K562 (cell line): ENCODE data around the gene TMA7B. TPM values are rescaled to one million over a fixed set of nuclear protein-coding genes. Genes with fewer than 3 reads are reported as not detected.
A peak's percentile ranks its signal among the peaks of the same experiment; 100 is the strongest.

Source experiments
- ASH1L ChIP-seq: fragments of 450-650 bp; IDR thresholded peaks from 2 replicates; pipeline ENCODE4 v1.6.1; 2018; ENCODE audit warnings: borderline replicate concordance, mild to moderate bottlenecking, low read depth; ENCODE audit not compliant: partially characterized antibody
- CTBP1 ChIP-seq: fragments of 450-650 bp; IDR thresholded peaks from 2 replicates; pipeline ENCODE4 v1.6.1; 2016; ENCODE audit warnings: borderline replicate concordance
- HDAC8 ChIP-seq: fragments of 450-650 bp; IDR thresholded peaks from 2 replicates; pipeline ENCODE4 v1.6.1; 2016; ENCODE audit warnings: mild to moderate bottlenecking, missing genetic modification characterization, moderate library complexity, missing compliant biosample characterization
- HMGXB4 ChIP-seq: sonication (generic); formaldehyde crosslinking; IDR thresholded peaks from 2 replicates; pipeline ENCODE4 v1.8.1; 2023; ENCODE audit warnings: mild to moderate bottlenecking, missing genetic modification reagents
- IRF9 ChIP-seq: fragments of 450-650 bp; IDR thresholded peaks from 2 replicates; pipeline ENCODE4 v1.6.1; 2016; ENCODE audit warnings: missing biosample characterization, missing genetic modification characterization
- PHF21A ChIP-seq: fragments of 450-650 bp; IDR thresholded peaks from 2 replicates; pipeline ENCODE4 v1.6.1; 2017; ENCODE audit warnings: low read depth, borderline replicate concordance
- SMAD3 ChIP-seq: fragments of 450-650 bp; formaldehyde crosslinking; conservative IDR thresholded peaks from 2 replicates; pipeline ENCODE4 v1.4.0; 2020; ENCODE audit warnings: mild to moderate bottlenecking
- THAP7 ChIP-seq: fragments of 250-450 bp; sonication (Bioruptor Pico); IDR thresholded peaks from 2 replicates; pipeline ENCODE4 v1.5.0; 2021
- ZNF518B ChIP-seq: fragments of 250-450 bp; sonication (Bioruptor Pico); IDR thresholded peaks from 2 replicates; pipeline ENCODE4 v1.5.0; 2021; ENCODE audit warnings: mild to moderate bottlenecking, moderate library complexity
- polyA plus RNA-seq, 8 experiments: library from polyadenylated mRNA; depleted of rRNA in 4 of 8; stranded (reverse) in 5 of 8; unstranded in 3 of 8; fragments of >200 nt; fragmentation: Nextera tagmentation in 2 of 8; fragmentation: Illumina TruSeq in 1 of 8; extraction: Ambion mirVana in 2 of 8; extraction: Trizol in 1 of 8; gene quantifications; 2 replicates each; pipeline versions ENCODE4 v1.2.1 to v1.2.3, GENCODE V29; 2011 to 2014; ENCODE audit warnings: inconsistent platforms in 1 of 8, missing spikeins in 1 of 8
- total RNA-seq, 7 experiments: library from RNA; depleted of rRNA in 6 of 7; stranded (reverse); fragments of >200 nt in 6 of 7; fragmentation: Illumina TruSeq in 2 of 7; extraction: Trizol in 2 of 7; gene quantifications; 2 replicates each; pipeline versions ENCODE4 v1.2.1 to v1.2.3, GENCODE V29; 2011 to 2021; ENCODE audit warnings: low replicate concordance in 1 of 7
- TF ChIP-seq, protein P1 (sequence below): sonication (generic); formaldehyde crosslinking; IDR thresholded peaks from 2 replicates; pipeline ENCODE4 v1.8.0; 2022; ENCODE audit warnings: mild to moderate bottlenecking, missing genetic modification reagents, borderline replicate concordance
- TF ChIP-seq, protein P2 (sequence below): fragments of 250-450 bp; sonication (Bioruptor Pico); IDR thresholded peaks from 2 replicates; pipeline ENCODE4 v1.8.0; 2022; ENCODE audit warnings: moderate library complexity, mild to moderate bottlenecking, inconsistent platforms
- TF ChIP-seq, protein P3 (sequence below): fragments of 450-650 bp; IDR thresholded peaks from 2 replicates; pipeline ENCODE4 v1.6.1; 2017; ENCODE audit warnings: antibody characterized with exemption, mild to moderate bottlenecking

The TMA7B gene
- total and polyA plus RNA-seq, 9 of the 15 experiments (the other 6 are each of a cell fraction or from before 2014, with no cell fraction given), result 5.6 to 14.2 (median 11.8) TPM

GRCh38 chr22:39988386-39989114 is 28.4 kb downstream of the TMA7B start (continued):
- TF ChIP-seq, protein P1, sequence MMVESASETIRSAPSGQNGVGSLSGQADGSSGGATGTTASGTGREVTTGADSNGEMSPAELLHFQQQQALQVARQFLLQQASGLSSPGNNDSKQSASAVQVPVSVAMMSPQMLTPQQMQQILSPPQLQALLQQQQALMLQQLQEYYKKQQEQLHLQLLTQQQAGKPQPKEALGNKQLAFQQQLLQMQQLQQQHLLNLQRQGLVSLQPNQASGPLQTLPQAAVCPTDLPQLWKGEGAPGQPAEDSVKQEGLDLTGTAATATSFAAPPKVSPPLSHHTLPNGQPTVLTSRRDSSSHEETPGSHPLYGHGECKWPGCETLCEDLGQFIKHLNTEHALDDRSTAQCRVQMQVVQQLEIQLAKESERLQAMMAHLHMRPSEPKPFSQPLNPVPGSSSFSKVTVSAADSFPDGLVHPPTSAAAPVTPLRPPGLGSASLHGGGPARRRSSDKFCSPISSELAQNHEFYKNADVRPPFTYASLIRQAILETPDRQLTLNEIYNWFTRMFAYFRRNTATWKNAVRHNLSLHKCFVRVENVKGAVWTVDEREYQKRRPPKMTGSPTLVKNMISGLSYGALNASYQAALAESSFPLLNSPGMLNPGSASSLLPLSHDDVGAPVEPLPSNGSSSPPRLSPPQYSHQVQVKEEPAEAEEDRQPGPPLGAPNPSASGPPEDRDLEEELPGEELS (CRISPR knock-in tag), result no peak
- TF ChIP-seq HDAC8 (tag) (no peak), ASH1L (no peak), PHF21A (no peak), CTBP1 (peak; percentile 52; the same call in 1 of the 2 replicates), IRF9 (tag) (no peak), ZNF518B (CRISPR knock-in tag) (no peak), THAP7 (CRISPR knock-in tag) (no peak), HMGXB4 (no peak), SMAD3 (no peak)
- TF ChIP-seq, protein P2, sequence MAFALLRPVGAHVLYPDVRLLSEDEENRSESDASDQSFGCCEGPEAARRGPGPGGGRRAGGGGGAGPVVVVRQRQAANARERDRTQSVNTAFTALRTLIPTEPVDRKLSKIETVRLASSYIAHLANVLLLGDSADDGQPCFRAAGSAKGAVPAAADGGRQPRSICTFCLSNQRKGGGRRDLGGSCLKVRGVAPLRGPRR (CRISPR knock-in tag), result no peak
- TF ChIP-seq, protein P3, sequence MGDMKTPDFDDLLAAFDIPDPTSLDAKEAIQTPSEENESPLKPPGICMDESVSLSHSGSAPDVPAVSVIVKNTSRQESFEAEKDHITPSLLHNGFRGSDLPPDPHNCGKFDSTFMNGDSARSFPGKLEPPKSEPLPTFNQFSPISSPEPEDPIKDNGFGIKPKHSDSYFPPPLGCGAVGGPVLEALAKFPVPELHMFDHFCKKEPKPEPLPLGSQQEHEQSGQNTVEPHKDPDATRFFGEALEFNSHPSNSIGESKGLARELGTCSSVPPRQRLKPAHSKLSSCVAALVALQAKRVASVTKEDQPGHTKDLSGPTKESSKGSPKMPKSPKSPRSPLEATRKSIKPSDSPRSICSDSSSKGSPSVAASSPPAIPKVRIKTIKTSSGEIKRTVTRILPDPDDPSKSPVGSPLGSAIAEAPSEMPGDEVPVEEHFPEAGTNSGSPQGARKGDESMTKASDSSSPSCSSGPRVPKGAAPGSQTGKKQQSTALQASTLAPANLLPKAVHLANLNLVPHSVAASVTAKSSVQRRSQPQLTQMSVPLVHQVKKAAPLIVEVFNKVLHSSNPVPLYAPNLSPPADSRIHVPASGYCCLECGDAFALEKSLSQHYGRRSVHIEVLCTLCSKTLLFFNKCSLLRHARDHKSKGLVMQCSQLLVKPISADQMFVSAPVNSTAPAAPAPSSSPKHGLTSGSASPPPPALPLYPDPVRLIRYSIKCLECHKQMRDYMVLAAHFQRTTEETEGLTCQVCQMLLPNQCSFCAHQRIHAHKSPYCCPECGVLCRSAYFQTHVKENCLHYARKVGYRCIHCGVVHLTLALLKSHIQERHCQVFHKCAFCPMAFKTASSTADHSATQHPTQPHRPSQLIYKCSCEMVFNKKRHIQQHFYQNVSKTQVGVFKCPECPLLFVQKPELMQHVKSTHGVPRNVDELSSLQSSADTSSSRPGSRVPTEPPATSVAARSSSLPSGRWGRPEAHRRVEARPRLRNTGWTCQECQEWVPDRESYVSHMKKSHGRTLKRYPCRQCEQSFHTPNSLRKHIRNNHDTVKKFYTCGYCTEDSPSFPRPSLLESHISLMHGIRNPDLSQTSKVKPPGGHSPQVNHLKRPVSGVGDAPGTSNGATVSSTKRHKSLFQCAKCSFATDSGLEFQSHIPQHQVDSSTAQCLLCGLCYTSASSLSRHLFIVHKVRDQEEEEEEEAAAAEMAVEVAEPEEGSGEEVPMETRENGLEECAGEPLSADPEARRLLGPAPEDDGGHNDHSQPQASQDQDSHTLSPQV, result 0 out of 2 replicates have a peak, but pooled peaks have one; percentile 55
